Stomach smooth muscle (tissue), 2 donors: Measurements from ENCODE around the gene MCL1.

Experiments used
- H3K27ac ChIP-seq: one replicate; pipeline ENCODE4 v1.7.0; 2013; ENCODE audit warnings: mild to moderate bottlenecking, low read length, inconsistent platforms
- H3K27me3 ChIP-seq, 2 donors: one replicate each; pipeline ENCODE4 v1.7.0; 2013; ENCODE audit warnings: low read length in 2 of 2; ENCODE audit not compliant: insufficient read depth in 2 of 2, control insufficient read depth in 1 of 2
- H3K36me3 ChIP-seq, 2 donors: one replicate each; pipeline ENCODE4 v1.7.0; 2013; ENCODE audit warnings: low read length in 2 of 2; ENCODE audit not compliant: control insufficient read depth in 2 of 2, insufficient read depth in 2 of 2
- H3K4me1 ChIP-seq: one replicate; pipeline ENCODE4 v1.7.0; 2013; ENCODE audit warnings: low read length; ENCODE audit not compliant: control insufficient read depth, insufficient read depth
- H3K4me3 ChIP-seq, 2 donors: one replicate each; pipeline ENCODE4 v1.7.0; 2013; ENCODE audit warnings: low read length in 2 of 2
- H3K9ac ChIP-seq, 2 donors: one replicate each; pipeline ENCODE4 v1.7.0; 2013; ENCODE audit warnings: low read length in 2 of 2, mild to moderate bottlenecking in 1 of 2
- H3K9me3 ChIP-seq, 2 donors: one replicate each; pipeline ENCODE4 v1.7.0; 2013; ENCODE audit warnings: low read length in 2 of 2; ENCODE audit not compliant: control insufficient read depth in 2 of 2
- donor health status: healthy.
- donor health status: Pancreatic carcinoma.

The MCL1 gene

GRCh38 chr1:150548632-150549495 lies 30.5 kb downstream of the MCL1 start, which contains the start of gene ADAMTSL4:
TSS of gene ADAMTSL4 (plus strand) at chr1:150549408. CDS start at chr1:150552289, 2,881 bp downstream.
- Histone ChIP-seq H3K4me3 (peak within 1 kb of the TSS; percentile 58 to 77), H3K27me3 (no peaks in the 10 kb centered on the region), H3K9ac (peak within 1 kb of the TSS; percentile 73 to 76), H3K36me3 (no peaks in the 10 kb centered on the region), H3K27ac (peak within 1 kb of the TSS; percentile 84), H3K4me1 (peaks cover 42% of the 10 kb centered on the region), H3K9me3 (no peaks in the 10 kb centered on the region)

GRCh38 chr1:150548324-150548631 lies 31.1 kb downstream of the MCL1 start:
- Histone ChIP-seq H3K27me3 (no peaks in the 10 kb centered on the region), H3K27ac (peak overlapping the region; percentile 64), H3K36me3 (no peaks in the 10 kb centered on the region), H3K4me3 (peak overlapping the region; percentile 50 to 77), H3K9ac (peak overlapping the region; percentile 55 to 71), H3K9me3 (no peaks in the 10 kb centered on the region), H3K4me1 (peaks cover 37% of the 10 kb centered on the region)

- Histone ChIP-seq H3K9me3 (no peaks in the 10 kb centered on the region), H3K9ac (no peak overlapping the region), H3K4me3 (no peak overlapping the region), H3K27me3 (no peaks in the 10 kb centered on the region), H3K36me3 (no peaks in the 10 kb centered on the region), H3K27ac (peak overlapping the region; percentile 6), H3K4me1 (peaks cover 21% of the 10 kb centered on the region)
Observed at GRCh38 chr1:150546294-150546937, 33.0 kb downstream of the MCL1 start.

- H3K27me3 ChIP-seq: no peaks in the 10 kb centered on the region
- H3K36me3 ChIP-seq: no peaks in the 10 kb centered on the region
- H3K27ac ChIP-seq: no peak overlapping the region
- no peak overlapping the region for H3K9ac ChIP-seq
- no peak overlapping the region for H3K4me3 ChIP-seq
- H3K4me1 ChIP-seq: peaks cover 16% of the 10 kb centered on the region
- no peaks in the 10 kb centered on the region for H3K9me3 ChIP-seq
Observed at GRCh38 chr1:150545486-150546032, 33.9 kb downstream of the MCL1 start.

GRCh38 chr1:150544204-150544603 lies 35.2 kb downstream of the MCL1 start:
- H3K36me3 ChIP-seq: no peaks in the 10 kb centered on the region
- no peaks in the 10 kb centered on the region for H3K9me3 ChIP-seq
- no peak overlapping the region for H3K4me3 ChIP-seq
- no peak overlapping the region for H3K9ac ChIP-seq
- H3K4me1 ChIP-seq: peaks cover 5% of the 10 kb centered on the region
- no peaks in the 10 kb centered on the region for H3K27me3 ChIP-seq
- no peak overlapping the region for H3K27ac ChIP-seq

- Histone ChIP-seq H3K36me3 (no peaks in the 10 kb centered on the region), H3K27me3 (no peaks in the 10 kb centered on the region), H3K4me1 (peaks cover 4% of the 10 kb centered on the region), H3K27ac (peak overlapping the region; percentile 55), H3K9ac (no peak overlapping the region), H3K9me3 (no peaks in the 10 kb centered on the region), H3K4me3 (peak overlapping the region in 1 of 2 donors; percentile 44)
Observed at GRCh38 chr1:150543500-150544143, 35.8 kb downstream of the MCL1 start.

GRCh38 chr1:150537732-150538684 lies 41.4 kb downstream of the MCL1 start:
- Histone ChIP-seq H3K4me1 (peaks cover 30% of the 10 kb centered on the region), H3K9me3 (no peaks in the 10 kb centered on the region), H3K9ac (peak overlapping the region; percentile 21 to 28), H3K4me3 (peak overlapping the region in 1 of 2 donors; percentile 8), H3K27me3 (no peaks in the 10 kb centered on the region), H3K27ac (peak overlapping the region; percentile 53), H3K36me3 (no peaks in the 10 kb centered on the region)

GRCh38 chr1:150536836-150537731 lies 42.3 kb downstream of the MCL1 start:
- H3K27ac ChIP-seq: peak overlapping the region; percentile 53
- peak overlapping the region in 1 of 2 donors; percentile 3 for H3K4me3 ChIP-seq
- no peaks in the 10 kb centered on the region for H3K9me3 ChIP-seq
- no peaks in the 10 kb centered on the region for H3K36me3 ChIP-seq
- no peaks in the 10 kb centered on the region for H3K27me3 ChIP-seq
- H3K9ac ChIP-seq: no peak overlapping the region
- H3K4me1 ChIP-seq: peaks cover 40% of the 10 kb centered on the region

- no peaks in the 10 kb centered on the region for H3K9me3 ChIP-seq
- H3K36me3 ChIP-seq: no peaks in the 10 kb centered on the region
- H3K9ac ChIP-seq: no peak overlapping the region
- no peak overlapping the region for H3K4me3 ChIP-seq
- no peaks in the 10 kb centered on the region for H3K27me3 ChIP-seq
- H3K4me1 ChIP-seq: peaks cover 41% of the 10 kb centered on the region
- H3K27ac ChIP-seq: peak overlapping the region; percentile 24
Observed at GRCh38 chr1:150535511-150536287, 43.7 kb downstream of the MCL1 start.
